HepG2 (cell line): ENCODE results near the gene CD14. TPM values are rescaled to one million over a fixed set of nuclear protein-coding genes. Genes with fewer than 3 reads are reported as not detected.
A peak's percentile ranks its signal among the peaks of the same experiment; 100 is the strongest.

Source experiments
- ATAC-seq: fragments of 200-7000 bp; cut with Tn5 transposase; 3 replicates; pipeline ENCODE4 v1.9.1; 2020; ENCODE audit warnings: mild to moderate bottlenecking, moderate library complexity
- BruUV-seq: library from RNA; stranded (reverse); fragments of 400-500 nt; replicated peaks from 2 replicates; lab custom pipeline; 2021; lab: Mats Ljungman, UMichigan
- CTCF ChIA-PET: fragments of 300-600 bp; formaldehyde crosslinking; extraction: SDS; loops from one replicate; lab custom pipeline; 2021; ENCODE audit warnings: low total read pairs, inconsistent platforms, low intra/inter-chr PET ratio; lab: Yijun Ruan, JAX
- POLR2A ChIA-PET: fragments of 350-600 bp; sonication (Branson Sonifier 250); formaldehyde crosslinking; loops from one replicate; lab custom pipeline; 2020; ENCODE audit warnings: antibody characterized with exemption, inconsistent platforms; lab: Yijun Ruan, JAX
- DNase-seq: peaks from one replicate; pipeline ENCODE4 v3.0.0-alpha.2; 2015; ENCODE audit warnings: low spot score
- FAIRE-seq: peaks from 3 replicates; lab custom pipeline; 2011; peaks lifted over from hg19 to GRCh38; lab: Jason Lieb, UNC
- H2AFZ ChIP-seq: one replicate; pipeline ENCODE4 v1.6.1; 2011; ENCODE audit warnings: low read length, inconsistent platforms
- H3K27ac ChIP-seq: fragments of 300-600 bp; 3 replicates; pipeline ENCODE4 v1.8.0; 2011; ENCODE audit warnings: mixed run types, mild to moderate bottlenecking, mixed read lengths, low read length, inconsistent platforms; ENCODE audit not compliant: insufficient read depth; ENCODE audit errors: extremely low read length
- H3K27me3 ChIP-seq, 2 experiments: fragments of 200-600 bp in 1 of 2; 2 replicates in 1 of 2; 3 replicates in 1 of 2; pipeline versions ENCODE4 v1.6.0 to v1.8.0; 2011; ENCODE audit warnings: low read length in 2 of 2, mild to moderate bottlenecking in 2 of 2, moderate library complexity in 2 of 2, inconsistent platforms in 1 of 2; ENCODE audit not compliant: insufficient read depth in 2 of 2, control insufficient read depth in 1 of 2
- H3K36me3 ChIP-seq, 2 experiments: fragments of 200-600 bp in 1 of 2; replicated peaks in 1 of 2; 2 replicates in 1 of 2; 3 replicates in 1 of 2; pipeline versions ENCODE4 v1.5.1 to v1.8.0; 2011; ENCODE audit warnings: low read length in 2 of 2, inconsistent platforms in 1 of 2; ENCODE audit not compliant: insufficient read depth in 2 of 2, control insufficient read depth in 1 of 2
- H3K4me1 ChIP-seq: 2 replicates; pipeline ENCODE4 v1.5.1; 2012; ENCODE audit warnings: low read length, inconsistent platforms; ENCODE audit not compliant: insufficient read depth
- H3K4me2 ChIP-seq: 2 replicates; pipeline ENCODE4 v1.6.0; 2011; ENCODE audit warnings: low read depth, low read length, inconsistent platforms
- H3K4me3 ChIP-seq, 3 experiments: fragments of 200-600 bp in 1 of 3; sonication (generic), shearing (Covaris generic) in 1 of 3; replicated peaks in 1 of 3; 2 replicates each; pipeline ENCODE4 v1.5.1; 2011 to 2016; ENCODE audit warnings: low read length in 3 of 3, inconsistent platforms in 2 of 3, low read depth in 2 of 3, mild to moderate bottlenecking in 2 of 3, control low read depth in 1 of 3, mixed read lengths in 1 of 3; ENCODE audit not compliant: insufficient read depth in 1 of 3
- H3K79me2 ChIP-seq: one replicate; pipeline ENCODE4 v1.6.1; 2011; ENCODE audit warnings: low read length, inconsistent platforms; ENCODE audit not compliant: insufficient read depth
- H3K9ac ChIP-seq: 2 replicates; pipeline ENCODE4 v1.6.0; 2011; ENCODE audit warnings: mild to moderate bottlenecking, low read depth, low read length, inconsistent platforms; ENCODE audit not compliant: insufficient read depth
- H3K9me3 ChIP-seq: 2 replicates; pipeline ENCODE4 v1.5.1; 2012; ENCODE audit warnings: mild to moderate bottlenecking, low read length
- H4K20me1 ChIP-seq: 2 replicates; pipeline ENCODE4 v1.6.0; 2011; ENCODE audit warnings: inconsistent platforms, mild to moderate bottlenecking, low read length, moderate library complexity; ENCODE audit not compliant: insufficient read depth
- AGO2 ChIP-seq: fragments of 200-400 bp; formaldehyde crosslinking; optimal IDR thresholded peaks from 2 replicates; pipeline ENCODE3; 2017; ENCODE audit warnings: mild to moderate bottlenecking, low read depth, low read length, moderate library complexity
- ARID2 ChIP-seq: sonication (generic); formaldehyde crosslinking; IDR thresholded peaks from 2 replicates; pipeline ENCODE4 v1.8.1; 2022; ENCODE audit warnings: mild to moderate bottlenecking, missing genetic modification reagents, borderline replicate concordance
- HES4 ChIP-seq: sonication (generic); formaldehyde crosslinking; IDR thresholded peaks from 2 replicates; pipeline ENCODE4 v1.9.0; 2021; ENCODE audit warnings: mild to moderate bottlenecking, missing genetic modification reagents, borderline replicate concordance
- IRF2 ChIP-seq: IDR thresholded peaks from 2 replicates; pipeline ENCODE4 v1.6.1; 2018; ENCODE audit warnings: missing genetic modification reagents, missing compliant biosample characterization
- IRF9 ChIP-seq: sonication (generic); formaldehyde crosslinking; IDR thresholded peaks from 2 replicates; pipeline ENCODE4 v1.8.0; 2022; ENCODE audit warnings: missing genetic modification reagents, mild to moderate bottlenecking, borderline replicate concordance
- KLF9 ChIP-seq: IDR thresholded peaks from 2 replicates; pipeline ENCODE4 v1.6.1; 2016; ENCODE audit warnings: low read depth
- MAFG ChIP-seq: sonication (generic); formaldehyde crosslinking; IDR thresholded peaks from 2 replicates; pipeline ENCODE4 v1.5.1; 2020; ENCODE audit warnings: mild to moderate bottlenecking, missing genetic modification reagents
- MIER2 ChIP-seq: IDR thresholded peaks from 2 replicates; pipeline ENCODE4 v1.6.1; 2016; ENCODE audit warnings: missing biosample characterization, missing genetic modification reagents
- MYC ChIP-seq: sonication (generic); formaldehyde crosslinking; IDR thresholded peaks from 2 replicates; pipeline ENCODE4 v1.9.0; 2021; ENCODE audit warnings: missing genetic modification reagents, borderline replicate concordance
- RBFOX2 ChIP-seq: fragments of 200-400 bp; formaldehyde crosslinking; IDR thresholded peaks from 2 replicates; pipeline ENCODE4 v1.6.1; 2017; ENCODE audit warnings: low read depth, mild to moderate bottlenecking, low read length
- TRIM24 ChIP-seq: sonication (generic); formaldehyde crosslinking; IDR thresholded peaks from 2 replicates; pipeline ENCODE4 v1.8.0; 2022; ENCODE audit warnings: mild to moderate bottlenecking, missing genetic modification reagents
- ZNF503 ChIP-seq: sonication (generic); formaldehyde crosslinking; IDR thresholded peaks from 2 replicates; pipeline ENCODE4 v1.4.0; 2020; ENCODE audit warnings: missing genetic modification reagents
- WGBS: methylation state at CpG from one replicate; pipeline ENCODE4 v1.1.6; 2017; ENCODE audit warnings: low lambda C conversion rate; 5-methylcytosine and 5-hydroxymethylcytosine counted together
- in situ Hi-C: cut with HindIII; loops from 2 replicates; pipeline ENCODE4 v1.10.0; 2017; ENCODE audit warnings: low pct_unique_long_range_greater_than_20kb; ENCODE audit not compliant: extremely low pct_ligation_motif_present
- intact Hi-C: fragments of 100-400 bp; cut with micrococcal nuclease; formaldehyde crosslinking; loops from one replicate; pipeline ENCODE4 v1.10.0; 2022; ENCODE audit not compliant: unreplicated experiment
- polyA plus RNA-seq, 8 experiments: library from polyadenylated mRNA; depleted of rRNA in 3 of 8; stranded (reverse) in 7 of 8; unstranded in 1 of 8; fragments of >200 nt; fragmentation: Illumina TruSeq in 4 of 8; extraction: Trizol in 4 of 8; gene quantifications; 2 replicates each; pipeline versions ENCODE4 v1.2.1 to v1.2.3, GENCODE V29; 2011 to 2016; ENCODE audit warnings: low read depth in 4 of 8, missing spikeins in 1 of 8, mixed read lengths in 1 of 8; ENCODE audit not compliant: insufficient read depth in 1 of 8
- total RNA-seq, 5 experiments: library from RNA; depleted of rRNA; stranded (reverse); fragments of >200 nt; fragmentation: Illumina TruSeq; extraction: Trizol; gene quantifications; 2 replicates each; pipeline ENCODE4 v1.2.3, GENCODE V29; 2016; ENCODE audit warnings: low read depth in 1 of 5

The CD14 gene
- total and polyA plus RNA-seq, 2 of the 13 experiments (the other 11 are each of a cell fraction or from before 2014, with no cell fraction given), result 1.7 to 4.7 TPM

GRCh38 chr5:140641716-140642115 lies 8.7 kb upstream of the CD14 start:
- H2AFZ ChIP-seq, result no peak overlapping the region
- no peak overlapping the region for H3K4me3 ChIP-seq
- POLR2A ChIA-PET, result interaction anchor here (1.4 to 2.8 kb wide), 4 partner anchors 49 to 240 kb away, joined by 3 to 9 read pairs (median 7); partner anchors contain the start of genes ANKHD1, EIF4EBP3, HARS1 and HARS2
- DNase-seq, result no peak
- no peak for ATAC-seq
- CTCF ChIA-PET, result no interaction called here
- peaks cover 11 to 33% of the 10 kb centered on the region in 2 experiments; a peak in 4 of 5 replicates for H3K36me3 ChIP-seq
- no peak for FAIRE-seq
- no peaks in the 10 kb centered on the region for H3K27me3 ChIP-seq
- no peaks in the 10 kb centered on the region for H4K20me1 ChIP-seq
- peaks cover 39% of the 10 kb centered on the region for H3K79me2 ChIP-seq
- H3K27ac ChIP-seq, result no peak overlapping the region
- 100% methylated on average over 3 of the region's 8 CpGs for WGBS
- in situ Hi-C loops, result no loop called here
- BruUV-seq, result no TSS peak
- intact Hi-C loops, result loop anchor here (10.0 kb wide), 1 partner anchor 237 kb away; the partner anchor contains the start of gene ANKHD1
- TF ChIP-seq MIER2 (no peak), HES4 (no peak), ARID2 (CRISPR knock-in tag) (0 out of 2 replicates have a peak, but pooled peaks have one; percentile 16), RBFOX2 (0 out of 2 replicates have a peak, but pooled peaks have one; percentile 45), AGO2 (peak; percentile 34)
- peaks cover 61% of the 10 kb centered on the region for H3K4me1 ChIP-seq
- no peaks in the 10 kb centered on the region for H3K9me3 ChIP-seq
- H3K9ac ChIP-seq, result no peak overlapping the region
- 0 out of 2 replicates have a peak overlapping the region, but pooled peaks have one; percentile 84 for H3K4me2 ChIP-seq

- H3K79me2 ChIP-seq, result peaks cover 23% of the 10 kb centered on the region
- peak within 1 kb of the TSS; percentile 87 for H3K9ac ChIP-seq
- ChIA-PET POLR2A (interaction anchor here (0.9 to 6.5 kb wide), 17 partner anchors 8 to 293 kb away, joined by 3 to 84 read pairs (median 5); partner anchors contain the start of genes ANKHD1, EIF4EBP3, HARS1 and HARS2), CTCF (interaction anchor here (1.4 kb wide), 1 partner anchor 64 kb away, joined by 7 read pairs; no protein-coding TSS in a partner anchor)
- WGBS, result 0% methylated on average over 10 of the region's 63 CpGs
- no peaks in the 10 kb centered on the region for H4K20me1 ChIP-seq
- H3K4me1 ChIP-seq, result peaks cover 67% of the 10 kb centered on the region
- DNase-seq (peak; percentile 99), FAIRE-seq (peak; percentile 100), ATAC-seq (peak; percentile 90)
- H3K4me3 ChIP-seq, result peak within 1 kb of the TSS; percentile 67 to 89 (median 71)
- TSS peak; percentile 57 for BruUV-seq
- no peaks in the 10 kb centered on the region for H3K9me3 ChIP-seq
- no peak within 1 kb of the TSS for H2AFZ ChIP-seq
- in situ Hi-C loops, result no loop called here
- H3K27me3 ChIP-seq, result no peaks in the 10 kb centered on the region
- intact Hi-C loops, result loop anchor here (1.0 to 2.0 kb wide), 3 partner anchors 51 to 92 kb away; partner anchors contain the start of genes EIF4EBP3, HARS1 and HARS2
- peak within 1 kb of the TSS; percentile 94 for H3K27ac ChIP-seq
- H3K36me3 ChIP-seq, result peaks cover 8 to 22% of the 10 kb centered on the region in 2 experiments; a peak in 4 of 5 replicates
- H3K4me2 ChIP-seq, result peak within 1 kb of the TSS; percentile 88
- peak; percentile 34; the same call in 1 of the 2 replicates for TF ChIP-seq ZNF503 (CRISPR knock-in tag)
- peak; percentile 84 for TF ChIP-seq MYC (CRISPR knock-in tag)
- no peak for TF ChIP-seq TRIM24
- TF ChIP-seq IRF2 (CRISPR knock-in tag), result peak; percentile 89
- peak; percentile 87 for TF ChIP-seq IRF9 (CRISPR knock-in tag)
- peak; percentile 80; the same call in 1 of the 2 replicates for TF ChIP-seq KLF9 (CRISPR knock-in tag)
- no peak for TF ChIP-seq MAFG (CRISPR knock-in tag)
Observed at GRCh38 chr5:140639148-140639981, 6.4 kb upstream of the CD14 start, which contains the start of gene TMCO6. Gene TMCO6, plus strand, starts transcription at chr5:140639451. Its CDS starts 77 bp downstream, at chr5:140639528.
